GM19351 (cell line): ENCODE measurements around the gene MGME1.

Experiments used
- ATAC-seq: cut with Tn5 transposase; IDR thresholded peaks from one replicate; pipeline ENCODE4 v1.9.1; 2021; ENCODE audit warnings: mild to moderate bottlenecking, moderate library complexity; ENCODE audit not compliant: unreplicated experiment

MGME1 gene

GRCh38 chr20:17992224-17992637 lies 23.4 kb downstream of the MGME1 start:
- ATAC-seq = peak; percentile 74

DNA sequence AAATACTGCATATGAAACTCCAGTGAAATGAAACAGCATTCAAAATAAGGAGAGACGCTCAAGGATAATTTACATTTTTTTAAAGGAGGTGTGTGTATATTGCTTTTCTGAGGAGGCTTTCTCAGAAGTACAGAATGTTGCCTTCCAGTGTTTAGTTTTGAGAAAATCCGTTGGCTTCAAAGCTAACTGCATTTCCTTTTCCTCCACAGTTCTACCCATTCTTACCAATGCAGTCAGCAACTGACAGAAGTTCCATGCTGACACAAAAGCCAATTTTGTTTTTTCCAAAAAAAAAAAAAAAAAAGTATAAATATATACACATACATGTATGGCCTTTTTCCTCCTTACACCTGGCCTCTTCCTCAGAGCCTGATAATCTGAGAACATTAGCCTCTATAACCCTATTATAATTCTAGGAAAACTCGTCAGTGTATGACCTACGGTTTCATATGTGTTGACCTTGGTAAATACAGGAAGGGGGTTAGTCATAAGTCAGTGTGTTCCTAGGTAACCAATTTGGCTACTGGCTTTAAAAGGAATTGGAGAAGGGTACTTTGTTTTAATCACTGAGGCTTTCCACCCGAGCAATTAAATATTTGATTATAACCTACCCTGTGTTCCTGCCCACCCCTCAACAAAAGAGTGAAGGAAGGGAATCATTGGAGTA lies 24.2 kb downstream of the MGME1 start:
- peak; percentile 4 for ATAC-seq

DNA sequence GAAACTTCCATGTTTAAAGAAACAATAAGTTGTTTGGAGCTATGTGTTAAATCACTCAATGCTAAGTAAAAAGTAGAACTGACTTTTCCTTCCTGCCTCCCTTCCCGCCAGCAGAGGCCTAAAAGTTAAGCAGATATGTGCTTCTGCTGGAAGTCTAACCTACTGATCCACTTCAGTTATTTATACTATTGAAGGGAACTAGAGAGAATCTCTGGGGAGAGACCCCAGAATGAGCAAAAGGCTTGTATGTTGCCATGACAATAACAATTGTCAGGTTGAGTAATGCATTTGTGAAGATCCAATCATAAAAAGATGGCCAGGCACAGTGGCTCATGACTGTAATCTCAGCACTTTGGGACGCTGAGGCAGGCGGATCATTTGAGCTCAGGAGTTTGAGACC lies 24.7 kb downstream of the MGME1 start:
- no peak for ATAC-seq

- ATAC-seq = no peak
Observed at GRCh38 chr20:17995967-17996819, 27.4 kb downstream of the MGME1 start.

GRCh38 chr20:17998446-17998845 lies 29.6 kb downstream of the MGME1 start:
- peak; percentile 59 for ATAC-seq

DNA sequence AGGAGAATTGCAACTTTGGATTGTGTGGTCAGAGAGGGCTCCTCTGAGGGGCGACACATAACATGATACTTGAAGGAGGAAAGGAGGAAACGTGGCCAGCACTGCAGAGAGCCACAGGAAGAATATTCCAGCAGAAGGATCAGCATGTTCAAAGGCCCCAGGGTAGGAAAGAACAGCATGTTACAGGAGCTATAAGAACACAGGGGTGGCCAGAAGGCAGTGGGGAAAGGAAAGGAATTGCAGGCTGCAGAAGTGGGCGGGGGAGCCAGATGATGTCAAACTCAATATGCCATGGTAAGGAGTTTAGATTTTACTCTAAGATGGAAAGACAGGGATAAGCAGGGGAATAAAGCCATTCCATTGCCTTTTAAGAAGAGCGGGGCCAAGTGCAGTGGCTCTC lies 30.7 kb downstream of the MGME1 start:
- ATAC-seq = no peak

- no peak for ATAC-seq
Observed at GRCh38 chr20:18001131-18001921, 32.5 kb downstream of the MGME1 start.

GRCh38 chr20:18003897-18004296 lies 35.1 kb downstream of the MGME1 start:
- peak; percentile 41 for ATAC-seq

DNA sequence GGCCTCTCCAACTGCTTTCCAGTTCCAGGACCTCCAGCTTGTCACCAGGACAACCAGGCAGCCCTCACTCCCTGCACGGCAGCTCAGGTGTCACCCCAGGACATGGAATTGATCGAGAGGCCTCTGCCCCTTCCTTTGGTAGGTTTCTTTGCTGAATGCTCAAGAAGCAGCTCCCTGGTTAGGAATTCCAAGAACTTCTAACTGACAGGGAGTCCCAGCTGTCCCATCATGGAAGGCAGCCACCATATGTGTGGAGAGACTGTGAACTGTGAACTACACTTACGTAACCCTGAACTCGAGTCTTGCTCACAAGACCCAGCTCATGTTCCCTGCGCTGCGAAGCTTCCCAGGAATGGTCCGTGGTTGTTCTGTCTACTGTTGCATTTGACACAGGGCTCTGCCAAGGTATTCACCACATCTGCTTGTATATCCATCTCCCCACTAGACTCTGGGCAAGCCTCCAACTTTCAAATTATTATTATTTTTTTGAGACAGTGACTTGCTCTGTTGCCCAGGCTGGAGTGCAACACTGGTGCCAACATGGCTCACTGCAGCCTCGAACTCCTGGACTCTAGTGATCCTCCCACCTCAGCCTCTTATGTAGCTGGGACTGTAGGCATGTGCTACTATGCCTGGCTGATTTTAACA lies 35.7 kb downstream of the MGME1 start:
- ATAC-seq = no peak

DNA sequence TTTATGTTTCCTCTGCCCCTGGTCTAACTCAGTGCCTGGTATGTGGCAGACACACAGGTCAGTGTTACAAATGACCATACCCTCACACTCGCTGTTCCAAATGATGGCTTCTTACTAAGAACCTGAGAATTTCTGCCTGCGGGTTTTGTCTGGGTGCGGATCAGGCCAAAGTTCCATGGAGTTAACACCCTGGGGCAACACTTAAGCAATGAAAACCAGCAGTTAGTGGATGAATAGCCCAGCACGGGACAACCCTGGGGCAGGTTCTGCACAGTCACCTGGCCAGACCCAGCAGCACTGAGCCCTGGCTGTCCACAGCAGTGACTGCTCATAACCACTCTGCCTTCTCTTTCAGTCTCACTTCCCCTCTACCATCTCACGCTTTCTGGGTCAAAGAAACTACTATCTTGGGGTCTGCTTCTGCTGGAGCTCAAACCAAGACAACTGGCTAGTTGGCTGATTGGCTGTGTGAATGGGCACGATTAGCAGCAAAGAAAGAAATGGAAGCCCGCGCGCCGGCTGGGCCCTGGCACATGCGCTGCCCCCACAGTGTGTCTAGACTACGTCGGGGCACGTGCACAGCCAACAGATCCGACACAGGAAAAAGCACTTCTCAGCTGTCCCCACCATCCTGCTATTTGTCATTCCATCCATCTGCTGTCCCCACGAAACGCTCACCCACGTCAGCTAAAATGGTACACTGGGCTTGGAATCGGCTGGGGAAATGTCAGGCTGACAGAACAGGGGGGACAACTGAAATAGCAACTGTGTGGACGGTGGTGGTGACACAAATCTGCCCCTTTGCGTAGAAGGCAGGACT lies 36.6 kb downstream of the MGME1 start:
- ATAC-seq = peak; percentile 91

- ATAC-seq = no peak
Observed at GRCh38 chr20:18005990-18006364, 37.2 kb downstream of the MGME1 start.

- ATAC-seq = no peak
Observed at GRCh38 chr20:18006684-18007083, 37.9 kb downstream of the MGME1 start.

- no peak for ATAC-seq
Observed at GRCh38 chr20:18007534-18008292, 38.9 kb downstream of the MGME1 start.

DNA sequence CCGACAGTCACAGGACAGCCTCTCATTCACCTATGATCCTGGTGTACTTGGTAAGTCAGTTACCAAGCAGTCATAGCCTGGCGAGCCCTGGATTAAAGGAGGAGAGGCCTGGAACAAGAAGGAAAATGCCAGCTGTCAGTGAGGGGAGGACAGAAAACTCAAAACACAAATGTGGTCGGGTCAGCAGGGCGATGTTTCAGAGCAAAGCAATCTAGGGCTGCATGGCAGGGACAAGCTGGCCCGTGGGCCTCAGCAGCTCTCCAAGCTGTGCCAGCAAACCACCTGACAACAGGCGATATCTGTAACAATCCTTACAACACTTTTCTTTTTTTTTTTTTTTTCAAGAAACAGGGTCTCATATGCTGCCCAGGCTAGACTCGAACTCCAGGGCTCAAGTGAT lies 40.3 kb downstream of the MGME1 start:
- no peak for ATAC-seq

DNA sequence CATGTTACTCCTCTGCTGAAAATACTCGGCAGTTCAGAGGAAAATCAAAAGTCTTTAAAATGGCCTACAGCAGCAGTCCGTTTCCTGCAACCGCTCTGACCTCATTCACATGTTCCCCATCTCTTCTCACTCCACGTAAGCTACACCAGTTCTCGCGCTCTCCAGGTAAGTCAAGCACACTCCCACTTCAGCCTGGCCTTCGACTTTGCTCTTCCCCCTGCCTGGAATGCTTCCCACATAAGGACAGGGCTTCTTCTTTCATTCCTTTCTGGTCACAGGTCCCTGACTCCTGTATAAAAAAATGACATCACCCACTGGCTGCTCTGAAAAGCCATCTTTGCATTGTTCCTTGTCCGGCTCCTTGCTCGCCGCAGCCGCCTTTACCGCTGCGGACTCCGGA lies 42.7 kb downstream of the MGME1 start:
- ATAC-seq = no peak

DNA sequence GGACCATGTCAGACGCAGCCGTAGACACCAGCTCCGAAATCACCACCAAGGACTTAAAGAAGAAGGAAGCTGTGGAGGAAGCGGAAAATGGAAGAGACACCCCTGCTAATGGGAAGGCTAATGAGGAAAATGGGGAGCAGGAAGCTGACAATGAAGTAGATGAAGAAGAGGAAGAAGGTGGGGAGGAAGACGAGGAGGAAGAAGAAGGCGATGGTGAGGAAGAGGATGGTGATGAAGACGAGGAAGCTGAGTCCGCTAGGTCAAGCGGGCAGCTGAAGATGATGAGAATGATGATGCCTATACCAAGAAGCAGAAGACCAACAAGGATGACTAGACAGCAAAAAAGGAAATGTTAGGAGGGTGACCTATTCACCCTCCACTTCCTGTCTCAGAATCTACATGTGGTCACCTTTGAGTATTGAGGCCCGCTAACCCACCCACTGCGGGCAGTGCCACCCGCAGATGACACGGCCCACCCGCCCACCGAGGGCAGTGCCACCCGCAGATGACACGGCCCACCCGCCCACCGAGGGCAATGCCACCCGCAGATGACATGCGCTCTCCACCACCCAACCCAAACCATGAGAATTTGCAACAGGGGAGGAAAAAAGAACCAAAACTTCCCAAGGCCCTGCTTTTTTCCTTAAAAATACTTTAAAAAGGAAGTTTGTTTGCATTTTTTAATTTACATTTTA lies 43.3 kb downstream of the MGME1 start:
- no peak for ATAC-seq

DNA sequence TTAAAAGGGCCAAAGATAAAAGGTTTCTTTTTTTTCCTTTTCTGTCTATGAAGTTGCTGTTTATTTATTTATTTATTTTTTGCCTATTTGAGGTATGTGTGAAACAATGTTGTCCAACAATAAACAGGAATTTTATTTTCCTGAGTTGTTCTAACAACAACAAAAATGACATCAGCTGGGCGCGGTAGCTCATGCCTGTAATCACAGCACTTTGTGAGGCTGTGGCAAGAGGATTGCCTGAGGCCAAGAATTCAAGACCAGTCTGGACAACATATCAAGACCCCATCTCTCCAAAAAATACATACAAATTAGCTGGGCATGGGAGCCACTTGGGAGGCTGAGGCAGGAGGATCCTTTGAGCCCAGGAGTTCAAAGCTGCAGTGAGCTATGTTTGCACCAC lies 44.1 kb downstream of the MGME1 start:
- no peak for ATAC-seq

DNA sequence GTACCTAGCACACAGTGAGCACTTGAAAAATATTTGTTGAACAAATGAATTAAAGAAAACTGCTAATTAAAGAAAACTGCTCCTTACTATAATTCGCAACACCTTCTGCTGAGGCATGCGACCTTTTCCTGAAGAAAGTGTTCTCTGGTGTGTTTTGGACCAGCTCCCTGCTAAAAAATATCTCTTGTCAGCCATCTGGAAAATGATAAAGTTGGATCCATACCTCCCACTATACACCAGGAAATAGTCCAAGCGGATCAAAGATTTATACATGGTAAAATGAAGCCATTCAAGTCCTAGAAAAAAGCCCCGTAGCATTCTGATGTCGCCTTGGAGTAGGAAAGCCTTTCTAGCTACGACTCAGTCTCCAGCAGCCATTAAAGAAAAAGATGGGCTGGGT lies 45.6 kb downstream of the MGME1 start:
- no peak for ATAC-seq

DNA sequence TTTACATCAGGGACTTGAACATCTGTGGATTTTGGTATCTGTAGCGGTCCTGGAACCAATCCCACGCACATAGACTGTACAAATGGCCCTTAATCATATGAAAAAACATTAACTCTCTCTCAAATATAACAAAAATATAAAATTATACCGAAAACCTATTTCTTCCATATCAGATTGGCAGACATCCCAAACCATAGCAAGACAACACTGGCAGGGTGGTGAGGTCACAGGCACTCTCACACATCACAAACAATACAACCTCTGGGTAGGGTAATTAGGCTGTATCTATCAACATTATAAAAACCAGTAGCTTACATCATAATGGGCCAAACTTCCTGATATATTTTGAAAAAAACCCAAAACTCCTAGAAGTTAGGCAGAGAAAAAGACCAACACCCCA lies 48.0 kb downstream of the MGME1 start:
- no peak for ATAC-seq
